ENCODE results near the gene SPAAR.

Gene SPAAR

DNA sequence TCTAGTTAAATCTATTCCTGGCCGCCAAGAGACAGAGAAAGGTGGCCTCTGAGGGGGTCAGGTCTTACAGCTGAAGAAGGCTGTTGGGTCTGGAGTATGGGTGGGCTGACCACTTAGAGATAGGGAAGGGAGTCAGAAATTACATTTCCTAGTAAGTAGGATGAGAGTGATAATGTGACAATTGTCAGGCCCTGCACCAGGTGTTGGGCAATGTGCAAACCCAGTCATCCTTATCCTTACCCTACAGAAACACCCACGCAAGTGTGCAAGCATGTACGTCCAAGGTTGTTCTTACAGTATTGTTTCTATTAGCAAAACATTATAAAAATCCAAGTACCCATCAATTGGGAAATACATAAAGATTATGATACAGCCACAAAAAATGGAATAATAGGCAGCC, 9.5 kb downstream of the SPAAR start:
- TF ChIP-seq TCF4 (CRISPR knock-in tag; IDR thresholded peaks at IDR 0.05; ENCODE audit: borderline replicate concordance) (no peak), SNAI2 (CRISPR knock-in tag; IDR thresholded peaks at IDR 0.05) (no peak), TOX (CRISPR knock-in tag; IDR thresholded peaks at IDR 0.05; ENCODE audit: borderline replicate concordance) (no peak), RARB (CRISPR knock-in tag; IDR thresholded peaks at IDR 0.05) (no peak), CSDC2 (CRISPR knock-in tag; IDR thresholded peaks at IDR 0.05) (no peak), ISL1 (CRISPR knock-in tag; IDR thresholded peaks at IDR 0.05) (no peak), CREB5 (CRISPR knock-in tag; IDR thresholded peaks at IDR 0.05; ENCODE audit: low read depth) (no peak), ZNF8 (CRISPR knock-in tag; IDR thresholded peaks at IDR 0.05) (no peak)
- no peak for ATAC-seq

DNA sequence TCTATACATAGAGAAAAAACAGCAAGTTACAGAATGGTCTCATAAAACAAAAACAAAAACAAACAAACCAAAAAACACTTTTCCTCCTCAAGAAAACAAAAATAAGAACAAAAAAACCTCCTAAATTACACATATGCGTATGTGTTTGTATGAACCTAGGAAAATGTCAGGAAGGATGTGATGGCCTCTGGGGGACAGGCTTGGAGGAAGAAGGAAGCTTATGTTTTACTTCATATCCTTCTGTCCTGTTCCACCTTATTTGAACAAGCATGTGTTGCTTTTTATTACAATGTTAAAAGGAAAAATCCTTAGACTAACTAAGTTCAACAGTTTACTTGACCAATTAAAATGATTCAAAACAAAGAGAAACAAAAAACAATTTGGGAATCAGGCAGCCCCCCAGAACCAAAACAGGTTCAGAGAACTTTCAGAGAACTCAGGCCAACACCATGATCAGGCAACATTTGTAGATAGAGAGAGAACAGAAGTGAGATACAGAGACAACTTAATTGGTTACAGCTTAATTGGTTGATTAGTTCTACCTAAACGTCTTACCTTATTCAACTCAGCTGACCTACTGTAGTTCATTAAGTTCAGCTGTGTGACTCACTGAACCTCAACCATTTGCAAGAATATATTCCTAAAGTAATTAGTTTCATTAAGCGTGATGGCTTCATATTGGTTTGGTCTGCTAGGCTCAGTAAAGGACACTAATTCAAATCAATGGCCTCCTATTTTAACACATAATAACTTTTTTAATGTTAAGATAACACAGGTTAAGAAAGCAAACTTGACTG, 10.1 kb downstream of the SPAAR start:
- no peak for ATAC-seq
- TF ChIP-seq RARB (CRISPR knock-in tag; IDR thresholded peaks at IDR 0.05) (no peak), CSDC2 (CRISPR knock-in tag; IDR thresholded peaks at IDR 0.05) (no peak), ZC3H10 (CRISPR knock-in tag; IDR thresholded peaks at IDR 0.05) (no peak), ZFP3 (CRISPR knock-in tag; IDR thresholded peaks at IDR 0.05) (no peak), ESRRG (CRISPR knock-in tag; IDR thresholded peaks at IDR 0.05) (no peak), GLIS3 (CRISPR knock-in tag; IDR thresholded peaks at IDR 0.05) (no peak), PATZ1 (CRISPR knock-in tag; IDR thresholded peaks at IDR 0.05; ENCODE audit: borderline replicate concordance) (no peak), ZNF70 (CRISPR knock-in tag; IDR thresholded peaks at IDR 0.05) (no peak), ZNF565 (CRISPR knock-in tag; conservative IDR thresholded peaks at IDR 0.05; ENCODE audit: low read depth) (no peak), TOX (CRISPR knock-in tag; IDR thresholded peaks at IDR 0.05; ENCODE audit: borderline replicate concordance) (no peak), PPARA (CRISPR knock-in tag; IDR thresholded peaks at IDR 0.05; ENCODE audit: borderline replicate concordance) (no peak)

GRCh38 chr9:35920051-35920620, 10.8 kb downstream of the SPAAR start:
- ATAC-seq: no peak
- no peak for TF ChIP-seq SNAI2 (CRISPR knock-in tag; IDR thresholded peaks at IDR 0.05)
- no peak for TF ChIP-seq CREB5 (CRISPR knock-in tag; IDR thresholded peaks at IDR 0.05; ENCODE audit: low read depth)
- TF ChIP-seq TSHZ2 (CRISPR knock-in tag; IDR thresholded peaks at IDR 0.05): no peak
- no peak for TF ChIP-seq TCF4 (CRISPR knock-in tag; IDR thresholded peaks at IDR 0.05; ENCODE audit: borderline replicate concordance)
- no peak for TF ChIP-seq ARNTL (CRISPR knock-in tag; IDR thresholded peaks at IDR 0.05; ENCODE audit: borderline replicate concordance, low read depth)
- TF ChIP-seq ZNF565 (CRISPR knock-in tag; conservative IDR thresholded peaks at IDR 0.05; ENCODE audit: low read depth): no peak
- TF ChIP-seq OSR1 (CRISPR knock-in tag; IDR thresholded peaks at IDR 0.05): no peak
- no peak for TF ChIP-seq RARB (CRISPR knock-in tag; IDR thresholded peaks at IDR 0.05)
- no peak for TF ChIP-seq ZFP3 (CRISPR knock-in tag; IDR thresholded peaks at IDR 0.05)
- no peak for TF ChIP-seq POU6F1 (CRISPR knock-in tag; IDR thresholded peaks at IDR 0.05; ENCODE audit: borderline replicate concordance, low read depth)
- TF ChIP-seq, protein P1, sequence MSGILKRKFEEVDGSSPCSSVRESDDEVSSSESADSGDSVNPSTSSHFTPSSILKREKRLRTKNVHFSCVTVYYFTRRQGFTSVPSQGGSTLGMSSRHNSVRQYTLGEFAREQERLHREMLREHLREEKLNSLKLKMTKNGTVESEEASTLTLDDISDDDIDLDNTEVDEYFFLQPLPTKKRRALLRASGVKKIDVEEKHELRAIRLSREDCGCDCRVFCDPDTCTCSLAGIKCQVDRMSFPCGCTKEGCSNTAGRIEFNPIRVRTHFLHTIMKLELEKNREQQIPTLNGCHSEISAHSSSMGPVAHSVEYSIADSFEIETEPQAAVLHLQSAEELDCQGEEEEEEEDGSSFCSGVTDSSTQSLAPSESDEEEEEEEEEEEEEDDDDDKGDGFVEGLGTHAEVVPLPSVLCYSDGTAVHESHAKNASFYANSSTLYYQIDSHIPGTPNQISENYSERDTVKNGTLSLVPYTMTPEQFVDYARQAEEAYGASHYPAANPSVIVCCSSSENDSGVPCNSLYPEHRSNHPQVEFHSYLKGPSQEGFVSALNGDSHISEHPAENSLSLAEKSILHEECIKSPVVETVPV (CRISPR knock-in tag; IDR thresholded peaks at IDR 0.05): no peak
- TF ChIP-seq GLIS3 (CRISPR knock-in tag; IDR thresholded peaks at IDR 0.05): no peak
